SU-DHL-6 (cell line): ENCODE measurements around the gene GPX3.

Experiments used
- EZH2phosphoT487 ChIP-seq: fragments of 200-600 bp; sonication (generic), shearing (Covaris generic); conservative IDR thresholded peaks from 2 replicates; pipeline ENCODE4 v1.6.1; 2018; ENCODE audit warnings: mild to moderate bottlenecking, antibody characterized with exemption, low read length, moderate library complexity, mixed read lengths
- TF ChIP-seq, protein P1 (sequence below): fragments of 200-600 bp; sonication (generic); IDR thresholded peaks from one replicate; pipeline ENCODE4 v1.5.1; 2017; ENCODE audit warnings: antibody characterized with exemption, mild to moderate bottlenecking, low read length, moderate library complexity; ENCODE audit not compliant: insufficient read depth, poor library complexity, severe bottlenecking

DNA sequence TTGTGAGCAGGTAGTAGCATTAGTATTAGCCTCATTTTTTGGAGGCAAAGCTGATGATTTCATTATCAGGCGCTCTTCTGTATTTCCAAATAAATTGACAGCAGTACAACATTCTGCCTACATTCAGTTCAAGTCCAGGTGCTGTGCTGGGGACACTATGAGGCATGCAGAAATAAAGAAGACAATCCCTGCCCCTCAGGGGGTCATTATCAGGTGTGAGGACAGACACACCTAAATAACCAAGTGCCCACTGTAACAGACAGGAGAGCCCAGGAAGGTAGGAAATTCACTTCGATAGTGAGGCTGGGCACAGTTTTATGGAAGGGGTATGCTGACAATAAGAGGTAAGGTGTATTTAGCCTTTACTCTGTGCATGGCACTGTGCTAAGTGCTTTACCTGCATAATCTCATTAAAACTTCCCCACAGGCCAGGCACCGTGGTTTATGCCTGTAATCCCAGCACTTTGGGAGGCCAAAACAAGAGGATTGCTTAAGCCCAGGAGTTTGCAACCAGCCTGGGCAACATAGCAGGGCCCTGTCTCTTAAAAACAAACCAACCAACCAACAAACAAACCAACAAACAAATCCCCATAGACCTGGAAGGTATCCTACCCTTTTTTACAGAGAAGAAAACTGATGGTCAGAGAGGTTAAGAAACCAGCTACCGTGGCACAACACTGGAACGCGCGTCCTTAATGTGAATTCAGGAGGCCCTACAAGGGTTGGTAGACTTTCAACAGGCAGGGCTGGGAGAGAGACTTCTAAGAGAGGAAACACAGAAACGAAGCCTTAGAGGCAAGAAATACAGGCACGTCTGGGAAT, 17.5 kb upstream of the GPX3 start:
- TF ChIP-seq, protein P1, sequence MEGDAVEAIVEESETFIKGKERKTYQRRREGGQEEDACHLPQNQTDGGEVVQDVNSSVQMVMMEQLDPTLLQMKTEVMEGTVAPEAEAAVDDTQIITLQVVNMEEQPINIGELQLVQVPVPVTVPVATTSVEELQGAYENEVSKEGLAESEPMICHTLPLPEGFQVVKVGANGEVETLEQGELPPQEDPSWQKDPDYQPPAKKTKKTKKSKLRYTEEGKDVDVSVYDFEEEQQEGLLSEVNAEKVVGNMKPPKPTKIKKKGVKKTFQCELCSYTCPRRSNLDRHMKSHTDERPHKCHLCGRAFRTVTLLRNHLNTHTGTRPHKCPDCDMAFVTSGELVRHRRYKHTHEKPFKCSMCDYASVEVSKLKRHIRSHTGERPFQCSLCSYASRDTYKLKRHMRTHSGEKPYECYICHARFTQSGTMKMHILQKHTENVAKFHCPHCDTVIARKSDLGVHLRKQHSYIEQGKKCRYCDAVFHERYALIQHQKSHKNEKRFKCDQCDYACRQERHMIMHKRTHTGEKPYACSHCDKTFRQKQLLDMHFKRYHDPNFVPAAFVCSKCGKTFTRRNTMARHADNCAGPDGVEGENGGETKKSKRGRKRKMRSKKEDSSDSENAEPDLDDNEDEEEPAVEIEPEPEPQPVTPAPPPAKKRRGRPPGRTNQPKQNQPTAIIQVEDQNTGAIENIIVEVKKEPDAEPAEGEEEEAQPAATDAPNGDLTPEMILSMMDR, result no peak
- TF ChIP-seq EZH2phosphoT487, result no peak
